Endodermal cell (in vitro differentiated cells): Measurements from ENCODE around the gene UCHL5. TPM values are rescaled to one million over a fixed set of nuclear protein-coding genes. Genes with fewer than 3 reads are reported as not detected.
A peak's percentile ranks its signal among the peaks of the same experiment; 100 is the strongest.

Experiments used
- DNase-seq: peaks from one replicate; pipeline ENCODE4 v3.0.0-alpha.2; 2017
- H3K27ac ChIP-seq: 2 replicates; pipeline ENCODE4 v1.5.1; 2013; ENCODE audit warnings: mild to moderate bottlenecking, low read depth, low read length, moderate library complexity
- H3K27me3 ChIP-seq: 2 replicates; pipeline ENCODE4 v1.6.1; 2013; ENCODE audit warnings: mild to moderate bottlenecking, low read length, moderate library complexity; ENCODE audit not compliant: insufficient read depth, control insufficient read depth, poor library complexity, severe bottlenecking
- H3K36me3 ChIP-seq: 2 replicates; pipeline ENCODE4 v1.7.0; 2013; ENCODE audit warnings: mild to moderate bottlenecking, low read length, moderate library complexity; ENCODE audit not compliant: control insufficient read depth, insufficient read depth
- H3K4me1 ChIP-seq: one replicate; pipeline ENCODE4 v1.7.0; 2013; ENCODE audit warnings: low read length; ENCODE audit not compliant: control insufficient read depth, insufficient read depth
- H3K4me3 ChIP-seq: 2 replicates; pipeline ENCODE4 v1.5.1; 2013; ENCODE audit warnings: mild to moderate bottlenecking, low read length, moderate library complexity
- H3K9ac ChIP-seq: 2 replicates; pipeline ENCODE4 v1.6.1; 2013; ENCODE audit warnings: mild to moderate bottlenecking, low read length, moderate library complexity; ENCODE audit not compliant: poor library complexity, severe bottlenecking; ENCODE audit errors: extremely low read depth
- H3K9me3 ChIP-seq: 2 replicates; pipeline ENCODE4 v1.6.1; 2013; ENCODE audit warnings: mild to moderate bottlenecking, low read length, moderate library complexity; ENCODE audit not compliant: control insufficient read depth
- H3K27ac Mint-ChIP-seq: 2 replicates; pipeline ENCODE4 v1.8.0; 2020; ENCODE audit warnings: mixed read lengths
- H3K27me3 Mint-ChIP-seq: 2 replicates; pipeline ENCODE4 v1.8.0; 2021; ENCODE audit warnings: mild to moderate bottlenecking, mixed read lengths; ENCODE audit not compliant: insufficient read depth
- H3K36me3 Mint-ChIP-seq: 2 replicates; pipeline ENCODE4 v1.8.0; 2020; ENCODE audit warnings: low read depth, mixed read lengths
- H3K4me1 Mint-ChIP-seq: 2 replicates; pipeline ENCODE4 v1.8.0; 2020; ENCODE audit warnings: mixed read lengths
- H3K4me3 Mint-ChIP-seq: 2 replicates; pipeline ENCODE4 v1.8.0; 2020; ENCODE audit warnings: mild to moderate bottlenecking, moderate library complexity, mixed read lengths
- H3K9me3 Mint-ChIP-seq: 2 replicates; pipeline ENCODE4 v1.8.0; 2020; ENCODE audit warnings: mild to moderate bottlenecking, mixed read lengths
- CTCF ChIP-seq: fragments of 200-600 bp; sonication (generic); conservative IDR thresholded peaks from 2 replicates; pipeline ENCODE4 v1.5.0; 2021; ENCODE audit warnings: antibody characterized with exemption, mild to moderate bottlenecking
- WGBS, 2 experiments: methylation state at CpG; one replicate each; pipeline versions ENCODE4 v1.1.5 to v1.1.7; 2013; ENCODE audit warnings: missing lambda C conversion rate in 2 of 2, mixed read lengths in 1 of 2; ENCODE audit not compliant: insufficient coverage in 1 of 2, insufficient read length in 1 of 2; 5-methylcytosine and 5-hydroxymethylcytosine counted together
- long read RNA-seq, 4 experiments: library from polyadenylated mRNA in 2 of 4; library from RNA in 1 of 4; library from capped mRNA in 1 of 4; stranded (forward) in 3 of 4; unstranded in 1 of 4; transcript quantifications; one replicate each; pipeline ENCODE4 v2.0.0, GENCODE V29; 2020 to 2021; ENCODE audit warnings: inconsistent platforms in 1 of 4
- polyA plus RNA-seq, 2 experiments: library from polyadenylated mRNA; stranded (reverse); fragments of 50-300 nt; gene quantifications; one replicate each; pipeline ENCODE4 v1.2.3, GENCODE V29; 2013
- total RNA-seq, 2 donors: library from RNA; stranded (reverse); fragmentation: NEBNext Ultra II Directional in 1 of 2; extraction: Animal tissue kit (Norgen Biotek cat#: 25700) in 1 of 2; gene quantifications; 2 replicates in 1 of 2; 3 replicates in 1 of 2; pipeline ENCODE4 v1.2.1, GENCODE V29; 2021

The UCHL5 gene
- total RNA-seq: 10 to 100 TPM; 33.0 to 40.6 TPM
- 32.7 TPM for polyA plus RNA-seq (2013, experiment 1 of 2)
- polyA plus RNA-seq (2013, experiment 2 of 2): 33.8 TPM
- long read RNA-seq, experiment 1, full-length matches to known transcripts: 13 of 32 reads
- long read RNA-seq, experiment 1, partial matches to known transcripts: 6 of 32 reads
- long read RNA-seq, experiment 1, other reads (novel, unspliced or antisense): 13 of 32 reads
- long read RNA-seq, experiment 2, full-length matches to known transcripts: 61 of 88 reads
- long read RNA-seq, experiment 2, partial matches to known transcripts: 3 of 88 reads
- long read RNA-seq, experiment 2, other reads (novel, unspliced or antisense): 24 of 88 reads
- long read RNA-seq, experiment 3, full-length matches to known transcripts: 97 of 146 reads
- long read RNA-seq, experiment 3, partial matches to known transcripts: 10 of 146 reads
- long read RNA-seq, experiment 3, other reads (novel, unspliced or antisense): 39 of 146 reads
- long read RNA-seq, experiment 4, full-length matches to known transcripts: 63 of 76 reads
- long read RNA-seq, experiment 4, partial matches to known transcripts: 4 of 76 reads
- long read RNA-seq, experiment 4, other reads (novel, unspliced or antisense): 9 of 76 reads

- peaks cover 16% of the 10 kb centered on the region for H3K4me1 Mint-ChIP-seq
Observed at GRCh38 chr1:193059282-193060114, at the start of gene UCHL5, which contains the start of gene RO60. Gene UCHL5 (minus strand): TSS chr1:193059360. CDS start chr1:193059260, 100 bp downstream. Gene RO60 (plus strand): TSS chr1:193059612. CDS start chr1:193069055, 9,443 bp downstream.

GRCh38 chr1:193108471-193108870 lies 49.3 kb upstream of the UCHL5 start:
- Mint-ChIP-seq H3K4me1 (peaks cover 30% of the 10 kb centered on the region), H3K36me3 (no peaks in the 10 kb centered on the region), H3K9me3 (no peaks in the 10 kb centered on the region), H3K27me3 (peaks cover 6% of the 10 kb centered on the region), H3K27ac (no peak overlapping the region), H3K4me3 (no peak overlapping the region)
- H3K27me3 ChIP-seq: no peaks in the 10 kb centered on the region
- no peak for TF ChIP-seq CTCF
- no peak overlapping the region for H3K27ac ChIP-seq
- DNase-seq: no peak
- no peaks in the 10 kb centered on the region for H3K9me3 ChIP-seq
- WGBS, 2 experiments: 89 to 93% methylated on average over 2 of the region's 3 CpGs
- no peak overlapping the region for H3K4me3 ChIP-seq
- no peaks in the 10 kb centered on the region for H3K36me3 ChIP-seq
- no peak overlapping the region for H3K9ac ChIP-seq
- no peaks in the 10 kb centered on the region for H3K4me1 ChIP-seq

More at GRCh38 chr1:193059282-193060114, at the start of gene UCHL5, which contains the start of gene RO60:
- peaks cover 21% of the 10 kb centered on the region for H3K27me3 ChIP-seq
- peak within 1 kb of the TSS; percentile 93 for H3K4me3 ChIP-seq
- peak within 1 kb of the TSS; percentile 100 for H3K27ac Mint-ChIP-seq
- H3K27me3 Mint-ChIP-seq: peaks cover 5% of the 10 kb centered on the region
- peak within 1 kb of the TSS; percentile 83 for H3K4me3 Mint-ChIP-seq
- peaks cover 7% of the 10 kb centered on the region for H3K9me3 ChIP-seq
- peak; percentile 99 for DNase-seq
- WGBS, 2 experiments: 0% methylated on average over 25 to 74 of the region's 74 CpGs
- H3K27ac ChIP-seq: peak within 1 kb of the TSS; percentile 97
- TF ChIP-seq CTCF: no peak
- H3K36me3 Mint-ChIP-seq: no peaks in the 10 kb centered on the region
- peak within 1 kb of the TSS; percentile 93 for H3K9ac ChIP-seq
- no peaks in the 10 kb centered on the region for H3K4me1 ChIP-seq
- H3K36me3 ChIP-seq: peaks cover 6% of the 10 kb centered on the region
- H3K9me3 Mint-ChIP-seq: no peaks in the 10 kb centered on the region

- H3K36me3 Mint-ChIP-seq: no peaks in the 10 kb centered on the region
- Histone ChIP-seq H3K36me3 (no peaks in the 10 kb centered on the region), H3K27ac (peak overlapping the region; percentile 39), H3K27me3 (no peaks in the 10 kb centered on the region), H3K9ac (no peak overlapping the region), H3K9me3 (no peaks in the 10 kb centered on the region), H3K4me3 (peak overlapping the region; percentile 89), H3K4me1 (no peaks in the 10 kb centered on the region)
- no peak for TF ChIP-seq CTCF
- peaks cover 13% of the 10 kb centered on the region for H3K27me3 Mint-ChIP-seq
- no peak for DNase-seq
- peaks cover 14% of the 10 kb centered on the region for H3K4me1 Mint-ChIP-seq
- H3K27ac Mint-ChIP-seq: peak overlapping the region; percentile 81
- WGBS, 2 experiments: 65 to 90% methylated on average over 2 to 3 of the region's 4 CpGs
- no peaks in the 10 kb centered on the region for H3K9me3 Mint-ChIP-seq
- peak overlapping the region; percentile 82 for H3K4me3 Mint-ChIP-seq
Observed at GRCh38 chr1:193105821-193106177, 46.6 kb upstream of the UCHL5 start.
